Skin of body (tissue), 2 donors: ENCODE measurements around the gene RPL18A. TPM values are rescaled to one million over a fixed set of nuclear protein-coding genes. Genes with fewer than 3 reads are reported as not detected.
"Not testable (repeated sequence)": the region's sequence is repeated elsewhere in the genome, so short reads cannot be mapped to it uniquely, and the experiment has no call there.

Experiments used
- DNase-seq: peaks from one replicate; lab custom pipeline; 2025; lab: John Stamatoyannopoulos, UW
- total RNA-seq: library from RNA; depleted of rRNA; stranded (reverse); fragments of >200 nt; gene quantifications from one replicate; pipeline ENCODE4 v1.2.3, GENCODE V29; 2014

The RPL18A gene
- total RNA-seq, 1 donor from 2014 or later = 1,075 TPM

GRCh38 chr19:17866312-17866963 lies 6.7 kb downstream of the RPL18A start:
- DNase-seq = no peak

DNA sequence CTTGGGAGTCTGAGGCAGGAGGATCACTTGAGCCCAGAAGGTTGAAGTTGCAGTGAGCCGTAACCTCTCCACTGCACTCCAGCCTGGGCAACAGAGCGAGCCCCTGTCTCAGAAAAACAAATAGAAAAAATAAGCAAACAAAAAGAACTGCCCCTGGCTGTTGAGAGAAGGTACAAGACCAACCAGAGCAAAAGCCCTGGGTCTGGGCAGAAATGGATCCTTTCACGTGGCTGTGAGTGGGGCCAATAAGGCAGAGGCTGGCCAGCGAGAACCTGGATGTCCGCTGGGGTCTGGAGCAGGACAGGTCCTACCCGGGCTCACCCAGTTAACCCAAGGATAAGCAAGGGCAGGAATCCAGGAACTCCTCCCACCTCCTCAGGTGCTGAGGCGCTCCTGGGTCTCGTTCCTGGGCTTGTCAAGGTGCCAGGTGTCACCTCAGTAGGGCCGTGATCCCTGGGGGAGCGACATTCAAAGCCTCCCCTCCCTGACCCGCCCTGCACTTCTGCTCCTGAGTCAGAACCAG lies 7.3 kb downstream of the RPL18A start:
- no peak for DNase-seq

- no peak for DNase-seq
Observed at GRCh38 chr19:17868669-17869068, 9.0 kb downstream of the RPL18A start.

DNA sequence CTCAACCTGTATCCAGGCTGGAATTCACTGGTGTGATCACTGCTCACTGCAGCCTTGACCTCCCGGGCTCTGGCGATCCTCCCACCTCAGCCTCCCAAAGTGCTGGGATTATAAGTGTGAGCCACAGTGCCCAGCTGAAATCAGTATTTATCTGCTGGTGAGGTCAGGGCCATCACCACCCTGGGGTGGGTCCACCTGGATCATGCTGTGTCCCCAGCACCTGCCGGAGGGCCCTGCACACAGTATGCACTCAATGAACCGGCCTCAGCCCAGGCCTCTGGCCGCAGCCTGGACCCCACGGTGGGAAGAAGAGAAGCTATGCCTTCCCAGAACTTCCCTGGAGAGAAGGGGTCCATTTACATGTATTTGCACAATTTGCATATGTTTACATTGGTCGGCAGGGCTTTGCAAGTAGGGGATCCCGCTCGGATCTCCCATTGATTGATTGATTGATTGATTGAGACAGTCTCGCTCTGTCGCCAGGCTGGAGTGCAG lies 9.5 kb downstream of the RPL18A start:
- no peak for DNase-seq

DNA sequence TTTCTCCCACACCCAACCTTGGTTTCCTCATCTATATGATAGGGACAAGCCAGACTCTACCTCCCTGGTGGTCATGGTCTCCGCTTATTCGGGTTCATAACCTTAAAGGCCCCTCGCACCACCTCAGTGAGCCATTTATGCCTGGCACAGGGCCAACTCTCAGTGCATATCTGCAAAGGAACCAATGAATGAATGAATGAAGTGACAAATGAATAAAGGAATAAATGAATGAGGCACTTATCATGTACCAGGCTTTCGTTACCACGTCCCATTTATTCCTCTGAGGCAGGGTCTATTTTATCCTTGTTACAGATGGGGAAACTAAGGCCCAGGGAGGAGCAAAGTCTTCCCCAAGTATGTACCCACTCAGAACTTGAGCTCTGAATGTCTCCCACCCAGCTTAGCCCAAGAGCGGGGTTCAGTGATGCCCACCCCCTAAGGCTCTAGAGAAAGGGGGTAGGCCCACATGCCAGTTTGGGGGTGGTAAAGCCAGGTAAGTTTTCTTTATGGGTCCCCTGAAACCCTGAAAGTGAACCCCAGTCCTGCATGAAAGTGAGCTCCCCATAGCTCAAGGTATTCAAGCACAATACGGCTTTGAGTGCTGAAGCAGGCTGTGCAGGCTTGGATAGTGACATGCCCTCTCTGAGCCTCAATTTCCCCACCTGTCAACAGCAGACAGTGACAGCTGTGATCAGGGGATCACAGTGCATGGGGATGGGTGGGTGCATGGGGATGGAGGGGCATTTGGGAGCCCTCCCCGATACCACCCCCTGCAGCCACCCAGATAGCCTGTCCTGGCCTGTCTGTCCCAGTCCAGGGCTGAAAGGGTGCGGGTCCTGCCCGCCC lies 11.5 kb downstream of the RPL18A start:
- DNase-seq = no peak

DNA sequence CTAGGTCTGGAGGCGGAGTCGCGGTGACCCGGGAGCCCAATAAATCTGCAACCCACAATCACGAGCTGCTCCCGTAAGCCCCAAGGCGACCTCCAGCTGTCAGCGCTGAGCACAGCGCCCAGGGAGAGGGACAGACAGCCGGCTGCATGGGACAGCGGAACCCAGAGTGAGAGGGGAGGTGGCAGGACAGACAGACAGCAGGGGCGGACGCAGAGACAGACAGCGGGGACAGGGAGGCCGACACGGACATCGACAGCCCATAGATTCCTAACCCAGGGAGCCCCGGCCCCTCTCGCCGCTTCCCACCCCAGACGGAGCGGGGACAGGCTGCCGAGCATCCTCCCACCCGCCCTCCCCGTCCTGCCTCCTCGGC lies 12.2 kb downstream of the RPL18A start, which contains the start of gene SLC5A5:
SLC5A5 (plus strand) TSS at position 68 of the 373 bp plus-strand sequence. CDS start 375 bp downstream, outside the sequence.
- no peak for DNase-seq

GRCh38 chr19:17872251-17873001 lies 12.7 kb downstream of the RPL18A start:
- no peak for DNase-seq

GRCh38 chr19:17873786-17874757 lies 14.4 kb downstream of the RPL18A start:
- no peak for DNase-seq

- no peak for DNase-seq
Observed at GRCh38 chr19:17874758-17875135, 15.0 kb downstream of the RPL18A start.

- DNase-seq = no peak
Observed at GRCh38 chr19:17877696-17878095, 18.0 kb downstream of the RPL18A start.

GRCh38 chr19:17879466-17879865 lies 19.8 kb downstream of the RPL18A start:
- DNase-seq = no peak

GRCh38 chr19:17881701-17882100 lies 22.0 kb downstream of the RPL18A start:
- no peak for DNase-seq

- DNase-seq = no peak
Observed at GRCh38 chr19:17883627-17884410, 24.1 kb downstream of the RPL18A start.

- DNase-seq = no peak
Observed at GRCh38 chr19:17886515-17886914, 26.8 kb downstream of the RPL18A start.

DNA sequence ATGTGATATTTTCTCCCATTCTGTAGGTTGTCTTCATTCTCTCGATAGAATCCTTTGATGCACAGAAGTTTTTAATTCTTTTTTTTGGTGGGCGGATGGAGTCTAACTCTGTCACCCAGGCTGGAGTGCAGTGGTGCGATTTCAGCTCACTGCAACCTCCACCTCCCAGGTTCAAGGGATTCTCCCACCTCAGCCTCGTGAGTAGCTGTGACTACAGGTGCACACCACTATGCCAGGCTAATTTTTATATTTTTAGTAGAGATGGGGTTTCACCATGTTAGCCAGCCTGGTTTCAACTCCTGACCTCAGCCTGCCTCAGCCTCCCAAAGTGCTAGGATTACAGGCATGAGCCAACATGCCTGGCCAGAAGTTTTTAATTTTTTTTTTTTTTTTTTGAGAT lies 27.5 kb downstream of the RPL18A start:
- not testable (repeated sequence) for DNase-seq

DNA sequence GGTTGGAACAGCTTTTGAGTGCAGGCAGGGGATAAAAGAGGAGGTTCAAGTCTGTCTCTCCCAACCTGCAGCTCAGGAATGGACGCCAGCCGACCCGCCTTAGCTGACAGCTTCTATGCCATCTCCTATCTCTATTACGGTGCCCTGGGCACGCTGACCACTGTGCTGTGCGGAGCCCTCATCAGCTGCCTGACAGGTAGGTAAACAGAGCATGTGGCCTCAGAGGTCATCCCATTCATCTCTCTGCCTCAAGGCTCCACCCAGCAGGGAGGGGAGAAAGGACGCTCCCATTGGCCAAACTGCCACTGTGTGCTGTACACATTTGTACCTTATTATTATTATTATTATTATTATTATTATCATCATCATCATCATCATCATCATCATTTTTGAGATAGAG lies 28.6 kb downstream of the RPL18A start:
- DNase-seq = no peak

GRCh38 chr19:17889609-17890214 lies 30.0 kb downstream of the RPL18A start:
- no peak for DNase-seq

DNA sequence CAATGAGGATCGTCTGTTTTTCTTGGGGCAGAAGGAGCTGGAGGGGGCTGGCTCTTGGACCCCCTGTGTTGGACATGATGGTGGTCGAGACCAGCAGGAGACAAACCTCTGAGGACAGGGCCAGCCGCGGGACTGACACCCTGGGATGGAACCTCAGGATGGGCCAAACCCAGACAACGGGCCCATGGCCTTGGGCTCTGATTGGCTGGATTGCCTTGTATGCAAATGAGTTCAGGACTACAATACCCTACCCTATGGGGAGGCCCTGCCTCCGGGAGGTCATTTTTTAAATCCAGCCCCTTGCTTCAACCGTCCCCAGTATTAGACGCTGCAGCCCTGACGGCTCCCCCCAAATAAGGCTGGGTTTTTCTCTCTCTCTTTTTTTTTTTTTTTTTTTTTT lies 34.1 kb downstream of the RPL18A start:
- DNase-seq = no peak

GRCh38 chr19:17902701-17903100 lies 43.0 kb downstream of the RPL18A start:
- DNase-seq = no peak
